A549 treated with GW870086 at 1 μM for 4 hours (cell line): ENCODE measurements around the gene DRD2. TPM values are rescaled to one million over a fixed set of nuclear protein-coding genes. Genes with fewer than 3 reads are reported as not detected.

Experiments used
- total RNA-seq: library from RNA; stranded (reverse); fragments of 200-300 nt; extraction: Qiagen RNA extraction; gene quantifications from 5 replicates; pipeline ENCODE4 v1.2.3, GENCODE V29; 2022; ENCODE audit warnings: low read depth

The DRD2 gene
- total RNA-seq: not detected in 5 replicates

GRCh38 chr11:113475160-113475761 lies at the start of gene DRD2:
Gene DRD2 (minus strand): TSS chr11:113475398. CDS start chr11:113424651, 50,747 bp downstream.

GRCh38 chr11:113387605-113388211 lies 87.5 kb downstream of the DRD2 start, which contains the start of gene ANKK1:
Gene ANKK1 (plus strand): TSS chr11:113387779. CDS start chr11:113387885, 106 bp downstream.

Other genes with a start within 250 kb of the DRD2 start
- gene TTC12, start 160.8 kb downstream of the DRD2 start, total RNA-seq: 4.6 to 9.1 TPM (median 6.3 TPM) in 5 replicates
- not detected in 5 replicates for gene ANKK1, start 87.6 kb downstream of the DRD2 start, total RNA-seq
- 0.09 to 0.25 TPM (median 0.12 TPM) in 5 replicates for gene TMPRSS5, start 230.9 kb upstream of the DRD2 start, total RNA-seq